GM18505 (cell line): ENCODE measurements around the gene SPATA24.
A peak's percentile ranks its signal among the peaks of the same experiment; 100 is the strongest.

Source experiments
- ATAC-seq: cut with Tn5 transposase; IDR thresholded peaks from one replicate; pipeline ENCODE4 v1.9.1; 2021; ENCODE audit not compliant: unreplicated experiment
- POLR2A ChIP-seq: IDR thresholded peaks from 4 replicates; pipeline ENCODE4 v1.6.1; 2011; ENCODE audit warnings: borderline replicate concordance; ENCODE audit not compliant: insufficient read depth, insufficient read length; ENCODE audit errors: extremely low read depth

SPATA24 gene

DNA sequence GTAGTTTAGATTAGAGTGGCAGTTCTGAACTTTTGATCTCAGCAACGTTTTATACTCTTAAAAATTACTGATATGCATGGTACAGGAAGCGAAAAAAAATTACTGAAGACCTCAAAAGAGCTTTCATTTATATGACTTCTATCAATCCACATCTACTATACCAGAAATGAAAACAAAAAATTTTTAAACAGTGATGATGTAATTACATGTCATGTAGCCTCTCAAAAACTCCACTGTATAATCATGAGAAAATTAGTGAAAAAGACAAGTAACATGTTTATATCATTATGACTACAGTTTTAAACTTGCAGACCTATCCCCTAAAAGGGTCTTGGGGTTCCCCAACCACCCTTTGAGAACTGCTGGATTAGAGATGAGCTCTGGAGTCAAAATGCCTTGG is 26.1 kb upstream of the SPATA24 start:
- no peak for ATAC-seq
- TF ChIP-seq POLR2A = no peak

DNA sequence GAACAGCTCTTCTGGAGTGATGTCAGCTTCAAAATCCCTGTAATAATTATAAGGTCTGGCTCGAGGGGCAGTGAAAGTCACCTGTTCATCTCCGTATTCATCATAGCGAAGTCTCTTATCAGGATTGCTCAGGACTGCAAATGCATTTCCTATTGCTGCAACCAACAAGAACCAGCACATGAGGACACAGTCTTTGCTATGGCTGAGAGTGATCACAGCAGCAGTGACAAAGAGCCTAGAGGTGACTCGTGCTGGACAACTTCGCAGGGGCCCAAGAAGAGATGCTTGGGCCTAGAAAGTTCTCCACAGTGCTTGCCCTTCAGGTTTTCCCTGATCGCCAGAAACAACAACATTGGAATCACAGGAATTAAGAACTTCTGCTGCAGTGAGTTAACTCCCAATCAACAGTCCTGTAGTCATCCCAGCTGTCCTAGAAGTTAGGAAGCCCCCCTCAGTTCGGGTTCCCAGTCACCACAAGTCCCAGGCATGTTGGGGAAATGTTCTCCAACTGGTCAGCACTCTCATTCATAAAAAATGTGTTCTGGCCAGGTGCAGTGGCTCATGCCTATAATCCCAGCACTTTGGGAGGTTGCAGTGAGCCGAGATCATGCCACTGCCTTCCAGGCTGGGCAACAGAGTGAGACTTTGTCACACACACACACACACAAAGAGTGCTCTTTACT is 22.5 kb upstream of the SPATA24 start:
- no peak for TF ChIP-seq POLR2A
- no peak for ATAC-seq

DNA sequence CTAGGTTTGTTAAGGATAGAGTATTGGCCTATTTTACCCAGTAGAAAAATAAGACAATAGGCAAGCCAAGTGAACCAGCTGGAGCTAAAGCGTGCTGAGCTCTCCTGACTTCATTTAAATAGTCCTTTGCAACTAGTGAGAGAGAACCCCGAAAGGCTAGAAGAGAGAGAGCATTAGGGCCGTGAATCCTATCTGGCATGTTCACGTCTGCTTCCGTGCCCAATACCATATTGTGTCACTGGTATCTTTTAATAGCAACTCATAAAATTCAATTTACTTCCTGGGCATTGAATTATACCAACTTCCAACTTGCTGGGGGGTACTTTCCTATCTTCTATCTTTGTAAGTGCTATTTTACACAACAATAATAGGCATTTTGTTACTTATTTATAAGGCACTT is 21.6 kb upstream of the SPATA24 start:
- no peak for TF ChIP-seq POLR2A
- no peak for ATAC-seq

DNA sequence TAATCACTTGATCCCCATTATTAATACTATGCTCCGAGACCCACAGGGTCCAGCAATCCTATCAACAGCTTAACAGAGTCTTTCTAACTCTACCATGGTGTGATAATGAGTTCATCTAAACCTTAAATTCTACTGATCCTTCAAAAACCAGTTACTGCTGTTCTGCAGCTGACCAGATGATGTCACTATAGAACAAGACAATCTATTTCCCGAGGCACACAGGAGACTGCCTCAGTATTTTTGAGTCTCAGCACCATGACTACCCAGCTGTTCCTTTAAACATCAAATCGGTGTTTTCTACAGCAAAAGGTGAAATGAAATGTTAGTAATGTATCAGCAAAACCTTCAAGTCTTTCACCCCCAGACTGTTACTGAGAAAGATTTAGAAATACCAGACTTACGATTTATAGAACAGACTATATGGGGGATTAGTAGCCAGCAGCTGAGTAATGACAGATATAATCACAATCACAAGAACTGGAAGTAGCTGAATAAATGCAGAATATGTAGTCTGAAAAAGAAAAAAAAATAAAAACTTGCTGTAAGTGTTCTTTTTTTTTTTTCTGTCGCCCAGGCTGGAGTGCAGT is 18.5 kb upstream of the SPATA24 start:
- ATAC-seq = peak; percentile 57
- TF ChIP-seq POLR2A = no peak

DNA sequence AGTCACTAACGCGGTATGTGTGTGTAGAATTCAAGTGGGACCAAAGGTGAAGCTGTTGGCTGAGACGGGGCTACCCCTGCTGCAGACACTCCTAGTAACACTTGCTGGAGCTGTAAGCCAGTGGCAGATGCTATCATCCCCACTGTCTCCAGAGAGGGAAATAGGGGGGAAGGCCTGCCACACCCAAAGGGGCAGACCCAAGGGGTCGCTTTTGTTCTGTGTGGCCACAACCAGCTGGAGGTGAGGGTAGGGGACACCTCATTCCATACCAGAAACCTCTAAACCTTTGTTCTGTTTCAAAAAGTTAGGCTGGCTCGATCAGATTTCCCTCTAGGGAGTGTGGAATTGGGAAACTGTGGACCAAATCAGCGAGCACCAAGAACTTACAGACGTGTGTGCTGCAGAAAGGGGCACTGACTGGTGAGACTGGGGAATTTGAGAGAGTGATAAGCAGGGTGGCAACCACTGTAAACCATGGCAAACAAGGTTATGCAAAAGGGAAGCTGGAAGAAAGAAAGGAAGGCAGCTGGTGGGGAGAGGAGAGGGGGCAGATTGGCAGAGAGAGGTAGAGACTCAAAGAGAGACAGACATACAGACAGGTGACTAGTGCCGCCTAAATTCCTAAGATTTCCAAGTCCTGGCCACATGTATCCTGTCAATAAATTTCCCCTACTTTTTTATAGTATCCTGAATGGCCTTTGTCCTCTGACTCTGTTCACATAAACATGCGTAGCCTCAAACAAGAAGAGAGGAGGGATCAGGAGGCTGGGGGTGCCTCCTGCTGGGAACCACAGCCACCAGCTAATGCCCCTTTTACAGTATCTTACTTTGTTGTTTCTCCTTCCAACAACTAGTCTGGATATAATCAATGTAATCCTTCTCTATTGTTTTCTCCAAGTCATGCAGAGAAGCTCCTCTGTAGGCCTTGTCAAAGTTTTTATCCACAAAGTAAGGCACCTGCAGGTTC is 15.6 kb upstream of the SPATA24 start:
- ATAC-seq = no peak
- TF ChIP-seq POLR2A = no peak

DNA sequence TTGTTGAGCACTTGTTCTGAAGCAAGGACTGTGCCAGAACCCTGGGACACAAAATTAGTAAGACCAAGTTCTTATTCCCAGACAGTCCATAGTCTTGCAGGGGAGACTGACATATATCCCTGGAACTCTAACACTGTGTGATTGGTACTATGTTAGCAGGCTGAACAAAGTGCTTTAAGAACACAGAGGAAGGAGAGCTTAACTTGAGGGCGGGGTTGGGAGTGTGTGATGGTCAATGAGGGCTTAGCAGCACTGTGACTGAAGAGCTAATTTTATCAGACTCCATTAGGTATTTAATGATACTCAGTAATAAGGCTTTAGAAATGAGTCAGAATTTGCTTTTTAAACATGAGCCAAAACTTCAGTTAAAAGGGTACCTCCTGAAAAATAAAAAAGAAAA is 14.9 kb upstream of the SPATA24 start:
- no peak for TF ChIP-seq POLR2A
- no peak for ATAC-seq

DNA sequence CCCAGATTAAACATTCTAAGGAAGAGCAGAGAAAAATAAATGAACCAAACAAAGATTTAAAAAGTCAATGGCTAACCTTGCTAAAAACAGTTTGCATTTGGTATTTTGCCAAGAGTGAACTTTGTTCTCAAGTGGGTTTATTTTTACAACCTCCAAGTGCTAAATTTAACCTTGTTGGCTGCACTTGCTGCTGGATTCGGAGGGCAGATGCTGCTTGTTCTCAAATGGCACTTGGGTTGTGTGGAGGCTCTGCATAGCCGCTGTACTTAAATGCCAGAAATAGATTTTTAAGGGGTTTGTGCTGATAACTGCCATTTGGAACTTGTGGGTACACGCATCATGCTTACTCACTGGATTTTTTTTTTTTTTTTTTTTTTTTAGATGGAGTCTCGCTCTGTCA is 13.3 kb upstream of the SPATA24 start:
- ATAC-seq = no peak
- TF ChIP-seq POLR2A = no peak

DNA sequence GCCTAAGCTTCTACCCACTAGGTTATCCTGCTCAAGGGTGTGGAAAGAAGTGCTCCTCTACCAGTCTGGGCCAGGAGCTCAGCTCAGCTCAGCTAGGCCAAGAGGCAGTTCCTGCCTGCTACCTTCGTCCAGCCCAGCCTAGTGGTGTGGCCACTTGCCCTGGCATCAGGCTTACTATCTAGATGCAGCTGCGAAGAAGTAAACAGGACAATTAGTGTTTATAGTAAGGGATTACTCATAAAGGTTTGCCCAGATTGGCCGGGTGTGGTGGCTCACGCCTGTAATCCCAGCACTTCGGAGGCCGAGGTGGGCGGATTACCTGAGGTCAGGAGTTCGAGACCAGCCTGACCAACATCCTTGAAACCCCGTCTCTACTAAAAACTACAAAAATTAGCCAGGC is 12.8 kb upstream of the SPATA24 start:
- no peak for TF ChIP-seq POLR2A
- no peak for ATAC-seq

DNA sequence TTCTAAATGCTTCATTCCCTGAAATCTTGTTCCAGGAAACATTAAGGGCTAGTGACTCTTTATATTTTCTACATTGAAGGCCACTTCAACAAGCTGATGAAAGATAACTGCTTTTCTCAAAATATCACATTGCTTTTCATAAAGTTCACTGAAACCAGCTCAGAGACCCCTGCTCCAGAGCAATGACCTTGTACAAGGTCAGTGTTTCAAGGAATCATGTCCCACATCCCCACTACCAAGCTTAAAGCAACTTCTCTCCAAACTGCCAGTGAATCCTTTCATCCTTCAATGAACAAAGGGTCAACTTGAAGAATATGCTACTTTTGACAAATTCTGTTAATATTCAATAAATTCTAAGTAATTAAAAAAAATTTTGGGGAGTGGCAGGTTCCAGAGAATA is 12.0 kb upstream of the SPATA24 start:
- no peak for ATAC-seq

DNA sequence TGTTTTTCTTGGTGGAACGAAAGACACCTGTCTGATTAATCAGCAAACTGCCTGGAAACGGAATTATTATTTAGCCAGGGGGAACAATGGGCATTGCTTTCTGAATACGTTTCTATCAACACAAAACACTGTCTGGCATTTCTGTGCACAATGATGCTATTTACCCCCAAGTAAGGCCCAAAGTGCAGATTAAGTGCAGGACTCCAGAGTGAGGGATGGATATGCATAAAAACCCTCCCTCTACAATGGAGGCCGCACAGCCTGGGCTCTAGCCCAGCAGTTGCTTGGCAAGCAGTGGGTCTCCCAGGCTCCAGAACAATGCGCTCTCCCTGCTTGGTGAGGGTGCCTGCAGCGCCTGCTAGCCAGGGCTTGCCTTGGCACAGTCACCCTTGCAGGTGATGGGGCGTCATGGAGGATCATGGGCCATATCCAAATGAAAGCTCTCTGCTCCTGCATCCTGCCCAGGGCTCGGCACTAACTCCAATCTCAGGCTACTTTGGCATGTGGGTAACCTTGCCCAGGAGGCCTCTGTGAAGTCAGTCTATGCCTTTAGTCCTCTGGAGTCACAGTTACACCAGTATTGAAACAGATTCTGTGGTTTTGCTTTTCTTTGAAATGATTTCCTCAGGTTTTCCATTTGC is 11.5 kb upstream of the SPATA24 start:
- ATAC-seq = no peak
- TF ChIP-seq POLR2A = no peak

More for the DNA sequence above, 12.0 kb upstream of the SPATA24 start:
- no peak for TF ChIP-seq POLR2A

DNA sequence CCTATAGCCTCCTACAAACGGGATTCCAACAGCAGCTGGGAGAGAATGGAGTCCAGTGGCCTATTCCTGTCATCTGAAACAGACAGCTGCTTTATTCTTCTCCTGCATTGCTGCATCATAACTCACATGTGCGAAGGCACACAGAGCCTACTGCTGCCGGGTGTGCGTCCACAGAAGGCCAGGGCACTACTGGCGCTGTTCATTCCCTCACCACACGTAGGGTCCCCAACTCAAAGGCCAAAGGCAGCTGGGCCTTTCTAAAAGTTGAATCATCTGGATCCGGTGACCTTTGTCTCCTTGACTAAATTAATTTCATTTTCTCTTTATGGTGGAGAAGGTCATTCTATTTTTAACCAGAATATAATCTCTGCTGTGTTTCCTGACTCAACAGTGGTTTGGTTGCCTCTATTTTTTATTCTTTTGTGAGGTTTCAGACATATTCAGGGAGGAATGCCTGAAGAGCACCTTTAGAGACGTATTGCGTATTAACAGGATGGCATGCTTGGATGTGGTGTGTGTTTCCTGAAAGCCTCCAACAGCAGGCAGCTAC is 10.8 kb upstream of the SPATA24 start:
- no peak for ATAC-seq
- no peak for TF ChIP-seq POLR2A

DNA sequence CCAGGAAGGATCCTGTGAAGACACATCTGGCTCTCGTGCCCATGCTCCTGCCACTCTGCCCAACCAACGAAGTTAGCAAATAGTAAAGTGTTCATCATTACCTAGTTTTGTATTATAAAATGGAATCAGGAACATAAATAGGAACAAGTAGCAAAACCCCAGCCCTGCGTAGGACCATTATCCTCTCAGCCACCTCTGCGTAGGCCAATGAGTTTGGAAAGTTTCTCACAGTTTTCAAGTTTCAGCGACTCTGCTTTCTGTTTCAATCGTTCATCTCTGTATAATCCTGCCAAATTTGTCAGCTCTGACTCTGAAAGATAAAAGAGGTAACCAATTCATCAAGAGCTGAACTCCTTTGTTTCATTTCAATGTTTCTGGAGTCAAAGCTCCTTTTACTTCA is 10.1 kb upstream of the SPATA24 start:
- no peak for TF ChIP-seq POLR2A
- ATAC-seq = no peak

DNA sequence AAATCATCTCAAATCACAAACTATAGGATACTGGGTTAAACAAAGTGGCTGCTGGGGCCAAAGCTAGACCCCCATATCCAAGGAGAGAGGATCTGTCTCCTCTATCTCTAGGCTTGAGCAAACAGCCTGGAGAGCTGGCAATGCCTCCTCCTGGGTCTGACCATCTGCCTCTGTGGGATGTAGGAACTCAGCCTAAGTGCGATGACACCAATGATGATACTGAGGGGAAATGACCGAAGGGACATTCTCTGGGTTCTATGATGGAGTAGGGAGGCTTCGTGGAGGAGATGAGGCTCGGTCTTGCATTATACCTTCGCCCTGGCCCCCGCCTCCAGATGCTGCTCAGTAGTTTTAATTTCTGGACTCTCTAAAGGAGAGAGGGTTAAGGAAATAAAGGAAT is 9.3 kb upstream of the SPATA24 start:
- TF ChIP-seq POLR2A = no peak
- ATAC-seq = no peak
